Measurements from ENCODE around the gene EMB.

GRCh38 chr5:50441493-50441955 lies 436 bp upstream of the EMB start:
- TF ChIP-seq, protein P1, sequence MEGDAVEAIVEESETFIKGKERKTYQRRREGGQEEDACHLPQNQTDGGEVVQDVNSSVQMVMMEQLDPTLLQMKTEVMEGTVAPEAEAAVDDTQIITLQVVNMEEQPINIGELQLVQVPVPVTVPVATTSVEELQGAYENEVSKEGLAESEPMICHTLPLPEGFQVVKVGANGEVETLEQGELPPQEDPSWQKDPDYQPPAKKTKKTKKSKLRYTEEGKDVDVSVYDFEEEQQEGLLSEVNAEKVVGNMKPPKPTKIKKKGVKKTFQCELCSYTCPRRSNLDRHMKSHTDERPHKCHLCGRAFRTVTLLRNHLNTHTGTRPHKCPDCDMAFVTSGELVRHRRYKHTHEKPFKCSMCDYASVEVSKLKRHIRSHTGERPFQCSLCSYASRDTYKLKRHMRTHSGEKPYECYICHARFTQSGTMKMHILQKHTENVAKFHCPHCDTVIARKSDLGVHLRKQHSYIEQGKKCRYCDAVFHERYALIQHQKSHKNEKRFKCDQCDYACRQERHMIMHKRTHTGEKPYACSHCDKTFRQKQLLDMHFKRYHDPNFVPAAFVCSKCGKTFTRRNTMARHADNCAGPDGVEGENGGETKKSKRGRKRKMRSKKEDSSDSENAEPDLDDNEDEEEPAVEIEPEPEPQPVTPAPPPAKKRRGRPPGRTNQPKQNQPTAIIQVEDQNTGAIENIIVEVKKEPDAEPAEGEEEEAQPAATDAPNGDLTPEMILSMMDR (IDR thresholded peaks at IDR 0.05): no peak
- no peak for TF ChIP-seq POLR2A (IDR thresholded peaks at IDR 0.05)
